Mesodermal cell (in vitro differentiated cells): Measurements from ENCODE around the gene INPP5K.

Experiments used
- H3K27ac ChIP-seq: 2 replicates; pipeline ENCODE4 v1.7.0; 2013; ENCODE audit warnings: mild to moderate bottlenecking, low read depth, low read length, moderate library complexity; ENCODE audit not compliant: severe bottlenecking
- H3K36me3 ChIP-seq: 2 replicates; pipeline ENCODE4 v1.7.1; 2013; ENCODE audit warnings: mild to moderate bottlenecking, low read length, moderate library complexity; ENCODE audit not compliant: control insufficient read depth, insufficient read depth
- H3K4me1 ChIP-seq: one replicate; pipeline ENCODE4 v1.7.1; 2013; ENCODE audit warnings: mild to moderate bottlenecking, low read length; ENCODE audit not compliant: insufficient read depth, control insufficient read depth, poor library complexity, severe bottlenecking
- H3K4me3 ChIP-seq: 2 replicates; pipeline ENCODE4 v1.7.0; 2013; ENCODE audit warnings: low read length, control low read depth, mild to moderate bottlenecking; ENCODE audit not compliant: insufficient read depth, poor library complexity, severe bottlenecking; ENCODE audit errors: extremely low read depth
- H3K9me3 ChIP-seq: 2 replicates; pipeline ENCODE4 v1.7.1; 2013; ENCODE audit warnings: mild to moderate bottlenecking, low read length, moderate library complexity; ENCODE audit not compliant: control insufficient read depth
- WGBS, 2 experiments: methylation state at CpG; one replicate each; pipeline ENCODE4 v1.1.5; 2013; ENCODE audit warnings: missing lambda C conversion rate in 2 of 2; ENCODE audit not compliant: insufficient coverage in 2 of 2; 5-methylcytosine and 5-hydroxymethylcytosine counted together

INPP5K gene

DNA sequence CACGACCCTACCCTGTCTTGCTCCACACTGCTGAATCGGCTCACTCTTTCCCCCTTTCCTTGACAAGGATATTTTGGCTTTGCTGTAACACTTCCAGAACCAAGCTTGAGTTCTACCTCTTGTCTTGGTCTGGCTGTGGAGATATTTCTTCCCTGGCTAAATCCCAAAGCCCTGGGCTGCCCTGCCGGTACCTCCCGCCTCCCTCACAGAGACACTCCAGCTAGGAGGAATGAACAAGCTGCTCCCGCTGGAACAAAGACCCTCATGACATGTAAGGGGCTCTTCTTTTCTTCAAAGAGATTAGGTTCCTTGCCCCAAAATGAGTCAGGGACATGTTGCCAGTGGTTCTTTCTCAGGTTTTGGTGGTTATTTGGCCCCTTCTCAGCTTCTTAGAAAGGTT, 10.8 kb downstream of the INPP5K start:
- Histone ChIP-seq H3K27ac (no peak overlapping the region), H3K4me1 (no peaks in the 10 kb centered on the region), H3K4me3 (no peak overlapping the region), H3K9me3 (no peaks in the 10 kb centered on the region), H3K36me3 (peaks cover 15% of the 10 kb centered on the region)
- 94 to 98% methylated on average over 4 to 5 of the region's 5 CpGs for WGBS, 2 experiments

GRCh38 chr17:1504866-1505265, 11.5 kb downstream of the INPP5K start:
- peaks cover 15% of the 10 kb centered on the region for H3K36me3 ChIP-seq
- H3K9me3 ChIP-seq = no peaks in the 10 kb centered on the region
- no peak overlapping the region for H3K27ac ChIP-seq
- no peak overlapping the region for H3K4me3 ChIP-seq
- no peaks in the 10 kb centered on the region for H3K4me1 ChIP-seq
- WGBS, 2 experiments = 100% methylated on average over 3 of the region's 3 CpGs; no CpG with 5 or more reads in 1 of the 2 experiments

GRCh38 chr17:1503699-1504098, 12.7 kb downstream of the INPP5K start:
- 88 to 89% methylated on average over 10 of the region's 10 CpGs for WGBS, 2 experiments
- H3K4me3 ChIP-seq = no peak overlapping the region
- H3K9me3 ChIP-seq = no peaks in the 10 kb centered on the region
- H3K4me1 ChIP-seq = peaks cover 6% of the 10 kb centered on the region
- H3K27ac ChIP-seq = no peak overlapping the region
- peaks cover 15% of the 10 kb centered on the region for H3K36me3 ChIP-seq

DNA sequence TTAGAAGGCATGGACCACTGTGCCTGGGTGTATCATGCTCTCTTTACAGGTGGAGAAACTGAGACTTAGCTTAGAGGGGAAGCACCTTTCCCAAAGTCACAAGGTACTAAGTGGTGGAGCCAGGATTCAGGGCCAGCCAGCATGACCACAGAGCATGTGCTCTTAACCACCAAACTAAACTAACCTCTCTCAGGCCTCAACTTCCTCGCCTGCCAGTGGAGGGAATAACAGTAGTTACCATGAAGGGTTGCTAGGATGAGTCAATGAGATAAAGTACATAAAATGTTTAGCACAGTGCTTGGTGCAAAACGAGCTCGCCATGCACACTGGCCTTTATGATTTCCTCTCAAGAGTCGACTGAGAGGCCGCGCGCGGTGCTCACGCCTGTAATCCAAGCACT, 17.5 kb downstream of the INPP5K start:
- H3K4me3 ChIP-seq = no peak overlapping the region
- H3K36me3 ChIP-seq = peaks cover 21% of the 10 kb centered on the region
- no peak overlapping the region for H3K27ac ChIP-seq
- H3K4me1 ChIP-seq = peaks cover 10% of the 10 kb centered on the region
- WGBS, 2 experiments = 93 to 94% methylated on average over 3 to 4 of the region's 9 CpGs
- H3K9me3 ChIP-seq = no peaks in the 10 kb centered on the region

DNA sequence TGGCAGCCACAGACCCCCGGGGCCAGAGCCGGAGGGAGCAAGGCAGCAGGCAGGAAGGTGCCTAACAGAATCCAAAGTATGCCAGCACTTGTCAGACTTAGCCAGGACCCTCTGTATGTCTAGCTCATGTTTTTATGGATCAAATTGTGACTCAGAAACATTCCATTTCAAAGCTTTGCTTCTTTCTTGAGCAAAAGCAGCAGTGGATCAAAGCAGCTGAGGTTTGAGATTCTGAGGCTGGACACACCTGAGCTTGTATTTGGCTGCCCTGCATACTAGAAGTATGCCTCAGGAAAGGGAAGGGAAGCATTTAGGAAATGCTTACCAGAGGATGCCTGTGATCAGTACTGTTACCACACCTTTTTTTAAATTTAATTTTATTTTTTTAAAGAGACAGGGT, 18.2 kb downstream of the INPP5K start:
- Histone ChIP-seq H3K27ac (no peak overlapping the region), H3K36me3 (peaks cover 21% of the 10 kb centered on the region), H3K4me1 (peaks cover 17% of the 10 kb centered on the region), H3K4me3 (no peak overlapping the region), H3K9me3 (no peaks in the 10 kb centered on the region)
- 88 to 94% methylated on average over 2 of the region's 2 CpGs for WGBS, 2 experiments

DNA sequence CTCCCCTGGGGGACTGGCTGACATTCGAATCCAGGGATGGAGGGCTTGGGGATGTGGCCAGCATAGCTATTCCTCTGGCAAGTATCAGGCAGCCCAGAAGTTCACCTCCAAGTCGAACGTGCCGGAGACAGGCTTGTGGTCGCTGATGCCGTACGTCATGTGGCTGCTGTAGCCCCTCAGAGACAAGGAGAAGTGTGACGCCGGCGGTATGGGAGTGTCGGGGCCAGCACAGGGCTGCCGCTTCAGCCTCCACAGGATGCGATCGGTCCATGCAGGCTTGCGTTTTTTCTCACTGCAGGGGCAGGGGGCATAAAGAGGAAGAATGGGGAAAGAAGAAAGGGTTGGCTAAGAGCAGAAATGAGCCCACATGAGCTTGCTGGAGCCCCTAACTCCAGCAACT, 18.6 kb downstream of the INPP5K start:
- H3K4me3 ChIP-seq = no peak overlapping the region
- no peaks in the 10 kb centered on the region for H3K9me3 ChIP-seq
- H3K4me1 ChIP-seq = peaks cover 21% of the 10 kb centered on the region
- WGBS, 2 experiments = 90 to 92% methylated on average over 11 to 15 of the region's 15 CpGs
- H3K36me3 ChIP-seq = peaks cover 21% of the 10 kb centered on the region
- no peak overlapping the region for H3K27ac ChIP-seq

DNA sequence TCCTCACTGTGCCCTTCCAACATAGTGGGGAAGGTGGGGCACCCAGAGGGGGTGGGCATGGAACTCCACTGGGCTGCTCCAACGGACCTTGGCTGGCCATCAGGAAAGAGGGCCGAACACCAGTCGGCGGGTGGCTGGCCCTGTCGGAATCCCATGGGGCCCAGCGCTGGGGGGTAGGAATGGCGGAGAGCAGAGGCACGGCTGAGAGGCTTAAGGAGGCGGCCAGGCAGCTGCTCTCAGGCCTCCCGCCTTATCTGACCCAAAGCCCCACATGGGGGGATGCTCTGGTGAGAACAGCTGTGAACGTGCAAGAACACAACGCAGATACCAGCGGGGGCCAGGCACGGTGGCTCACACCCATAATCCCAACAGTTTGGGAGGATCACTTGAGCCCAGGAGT, 19.5 kb downstream of the INPP5K start:
- no peak overlapping the region for H3K27ac ChIP-seq
- H3K9me3 ChIP-seq = no peaks in the 10 kb centered on the region
- H3K4me1 ChIP-seq = peaks cover 28% of the 10 kb centered on the region
- peaks cover 21% of the 10 kb centered on the region for H3K36me3 ChIP-seq
- no peak overlapping the region for H3K4me3 ChIP-seq
- WGBS, 2 experiments = 89 to 90% methylated on average over 11 of the region's 14 CpGs

DNA sequence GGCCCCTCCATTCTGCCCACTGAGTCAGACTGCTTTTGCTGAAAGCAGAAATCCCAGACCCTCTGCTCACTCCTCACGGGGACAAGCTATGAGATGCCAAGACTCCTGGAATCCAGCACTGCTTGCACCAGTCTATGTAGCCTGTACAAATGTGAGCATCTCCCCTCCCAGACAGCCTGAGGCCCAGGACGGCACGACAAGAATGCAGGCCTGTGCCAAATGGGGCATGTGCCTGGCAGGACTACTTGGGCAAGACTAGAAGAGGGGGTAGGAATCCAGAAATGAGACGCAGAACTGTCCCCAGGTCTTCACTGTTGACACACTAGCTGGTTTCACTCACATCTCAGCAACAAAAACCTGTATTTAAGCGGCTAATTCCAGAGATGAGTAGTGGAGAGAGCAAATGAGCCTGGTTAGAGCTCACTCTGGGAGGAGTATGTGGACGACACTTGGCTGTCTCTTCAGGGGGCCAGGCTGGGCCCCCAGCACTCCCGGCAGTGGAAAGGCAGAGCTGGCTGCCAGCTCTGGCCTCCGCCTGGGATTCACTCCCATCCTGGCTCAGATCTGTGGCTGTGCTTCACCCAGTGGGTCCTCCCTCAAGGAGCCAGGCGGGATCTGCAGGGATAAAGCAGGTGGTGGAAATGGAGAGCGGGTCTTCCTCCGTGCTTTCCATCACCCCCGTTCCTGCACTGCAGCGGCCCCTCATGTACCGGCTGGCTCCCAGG, 21.0 kb downstream of the INPP5K start:
- Histone ChIP-seq H3K27ac (no peak overlapping the region), H3K9me3 (no peaks in the 10 kb centered on the region), H3K4me1 (peaks cover 28% of the 10 kb centered on the region), H3K4me3 (no peak overlapping the region), H3K36me3 (peaks cover 21% of the 10 kb centered on the region)
- WGBS, 2 experiments = 92 to 93% methylated on average over 13 of the region's 14 CpGs

DNA sequence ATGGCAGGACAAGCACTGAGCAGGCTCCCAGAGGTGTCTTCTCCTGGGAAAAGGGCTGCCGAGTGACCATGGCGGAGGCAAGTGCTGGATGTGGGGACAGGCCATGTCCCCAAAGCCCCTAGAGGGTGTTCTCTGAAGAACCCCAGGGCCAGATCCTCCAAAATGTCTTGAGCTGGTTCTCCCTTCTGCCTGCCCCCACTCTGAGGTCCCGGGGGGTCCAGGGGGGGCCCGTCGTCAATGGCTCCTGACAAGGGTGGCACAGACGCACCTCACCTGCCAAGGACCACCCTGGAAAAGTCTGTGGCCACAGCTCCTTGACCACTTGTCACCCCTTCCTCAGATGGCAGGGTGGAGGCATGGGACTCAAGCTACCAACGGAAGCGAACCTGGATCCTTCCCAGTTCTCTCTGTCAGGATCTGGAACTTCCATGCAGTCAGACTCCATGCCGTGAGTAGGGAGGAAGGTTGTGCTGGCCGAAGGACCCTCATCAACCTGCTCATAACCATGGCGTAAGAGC, 21.6 kb downstream of the INPP5K start:
- Histone ChIP-seq H3K9me3 (no peaks in the 10 kb centered on the region), H3K36me3 (peaks cover 21% of the 10 kb centered on the region), H3K4me3 (no peak overlapping the region), H3K27ac (no peak overlapping the region), H3K4me1 (peaks cover 28% of the 10 kb centered on the region)
- WGBS, 2 experiments = 87 to 97% methylated on average over 6 to 11 of the region's 11 CpGs

DNA sequence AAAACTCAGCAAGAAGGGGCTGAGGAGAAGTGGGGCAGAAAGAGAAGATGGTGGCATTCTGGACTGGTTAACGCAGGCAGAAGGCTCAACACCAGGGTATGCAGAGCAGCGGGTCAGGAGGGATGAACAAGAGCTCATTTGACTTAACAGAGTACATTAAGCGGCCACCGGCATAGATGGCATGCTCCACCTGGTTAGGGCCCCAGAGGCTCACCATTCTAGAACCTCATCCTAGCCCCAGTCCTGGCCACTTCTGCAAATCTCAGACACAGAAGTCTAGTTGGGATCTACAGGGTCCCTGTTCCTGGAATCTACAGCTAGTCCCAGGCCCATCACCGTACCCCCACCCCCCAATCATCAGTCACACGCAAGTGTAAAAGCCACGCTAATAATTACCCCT, 22.2 kb downstream of the INPP5K start:
- no peaks in the 10 kb centered on the region for H3K9me3 ChIP-seq
- peaks cover 21% of the 10 kb centered on the region for H3K36me3 ChIP-seq
- WGBS, 2 experiments = 97 to 98% methylated on average over 7 of the region's 7 CpGs
- H3K4me3 ChIP-seq = no peak overlapping the region
- H3K27ac ChIP-seq = no peak overlapping the region
- peaks cover 31% of the 10 kb centered on the region for H3K4me1 ChIP-seq

DNA sequence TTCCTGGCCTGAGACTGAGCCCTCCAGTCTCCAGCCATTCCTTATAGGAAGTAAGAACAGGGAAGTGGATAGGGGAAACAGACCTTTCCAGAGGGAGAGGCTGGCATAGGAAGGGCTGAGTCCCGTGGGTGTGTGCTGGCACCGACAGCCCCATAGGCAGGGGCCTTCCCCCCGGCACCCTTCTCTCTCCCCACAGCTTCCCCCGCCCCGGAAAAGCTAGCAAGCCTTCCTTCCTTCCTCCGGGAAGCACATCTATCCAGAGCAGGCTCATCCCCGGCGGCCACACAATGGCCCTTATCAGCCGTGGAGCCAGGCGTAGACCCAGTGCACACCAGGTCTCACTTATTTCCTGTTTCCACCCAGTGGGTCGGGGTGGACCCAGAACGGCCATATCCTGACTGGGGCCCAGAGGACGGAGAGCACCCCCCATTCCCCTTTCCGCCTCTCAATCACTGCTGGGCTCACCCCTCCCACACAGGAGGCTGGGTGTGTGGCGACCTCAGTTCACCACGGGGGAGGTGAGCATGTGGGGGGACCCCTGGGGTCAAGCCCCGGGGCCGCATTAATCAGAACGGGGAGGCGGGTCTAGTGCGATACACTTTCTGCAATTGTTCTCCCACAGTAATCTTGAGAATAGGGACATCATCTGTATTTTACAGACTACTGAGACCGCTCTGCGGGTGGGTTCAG, 23.0 kb downstream of the INPP5K start:
- Histone ChIP-seq H3K27ac (peak overlapping the region; percentile 45), H3K4me1 (peaks cover 31% of the 10 kb centered on the region), H3K36me3 (peaks cover 21% of the 10 kb centered on the region), H3K4me3 (no peak overlapping the region), H3K9me3 (no peaks in the 10 kb centered on the region)
- WGBS, 2 experiments = 83 to 100% methylated on average over 6 to 21 of the region's 23 CpGs
